Prostate gland (tissue), 2 donors: ENCODE measurements around the gene KDM4D. TPM values are rescaled to one million over a fixed set of nuclear protein-coding genes. Genes with fewer than 3 reads are reported as not detected.
"Not testable (repeated sequence)": the region's sequence is repeated elsewhere in the genome, so short reads cannot be mapped to it uniquely, and the experiment has no call there.

ENCODE experiments used
- DNase-seq: peaks from one replicate; pipeline ENCODE4 v3.0.0-alpha.2; 2019; ENCODE audit warnings: low spot score
- H3K27ac ChIP-seq, 2 donors: fragments of 200-600 bp; sonication (generic); 2 replicates each; pipeline ENCODE4 v1.5.1; 2017 to 2019
- H3K27me3 ChIP-seq: fragments of 200-600 bp; sonication (generic); replicated peaks from 2 replicates; pipeline ENCODE4 v1.5.1; 2019; ENCODE audit not compliant: insufficient read depth
- H3K36me3 ChIP-seq, 2 donors: fragments of 200-600 bp; sonication (generic); 1 replicate in 1 of 2; 2 replicates in 1 of 2; pipeline versions ENCODE4 v1.5.1 to v1.8.1; 2017 to 2019
- H3K4me1 ChIP-seq: fragments of 200-600 bp; sonication (generic); replicated peaks from 2 replicates; pipeline ENCODE4 v1.5.1; 2019
- H3K4me3 ChIP-seq, 2 donors: fragments of 200-600 bp; sonication (generic); 2 replicates each; pipeline ENCODE4 v1.5.1; 2017 to 2019
- H3K9me3 ChIP-seq: fragments of 200-600 bp; sonication (generic); 2 replicates; pipeline ENCODE4 v1.5.1; 2017
- POLR2A ChIP-seq: fragments of 450-650 bp; IDR thresholded peaks from one replicate; pipeline ENCODE4 v1.6.1; 2016; ENCODE audit warnings: antibody characterized with exemption, mild to moderate bottlenecking
- POLR2AphosphoS5 ChIP-seq: sonication (generic); formaldehyde crosslinking; IDR thresholded peaks from one replicate; pipeline ENCODE4 v1.6.1; 2017; ENCODE audit warnings: antibody characterized with exemption
- WGBS: methylation state at CpG from one replicate; pipeline ENCODE4 v1.1.5; 2018; 5-methylcytosine and 5-hydroxymethylcytosine counted together
- intact Hi-C: fragments of 100-400 bp; cut with DNase I; formaldehyde crosslinking; loops from one replicate; pipeline ENCODE4 v1.14.2; 2022
- total RNA-seq, 2 donors: library from RNA; depleted of rRNA; stranded (reverse); fragments of >200 nt; gene quantifications; one replicate each; pipeline ENCODE4 v1.1.0, GENCODE V29; 2016
- TF ChIP-seq, protein P1 (sequence below), 4 experiments: fragments of 200-600 bp in 2 of 4; fragments of 450-650 bp in 2 of 4; sonication (generic) in 2 of 4; IDR thresholded peaks; 1 replicate in 3 of 4; 2 replicates in 1 of 4; pipeline ENCODE4 v1.5.1; 2016 to 2019; ENCODE audit warnings: antibody characterized with exemption in 4 of 4, mild to moderate bottlenecking in 2 of 4, moderate library complexity in 2 of 4

Gene KDM4D
- total RNA-seq, 2 donors from 2014 or later = 2.6 to 9.9 TPM

GRCh38 chr11:95014184-95014821 lies 40.8 kb downstream of the KDM4D start:
- Histone ChIP-seq H3K27me3 (no peaks in the 10 kb centered on the region), H3K36me3 (no peaks in the 10 kb centered on the region), H3K4me1 (no peaks in the 10 kb centered on the region), H3K27ac (no peak overlapping the region), H3K4me3 (no peak overlapping the region), H3K9me3 (no peaks in the 10 kb centered on the region)
- TF ChIP-seq, protein P1, sequence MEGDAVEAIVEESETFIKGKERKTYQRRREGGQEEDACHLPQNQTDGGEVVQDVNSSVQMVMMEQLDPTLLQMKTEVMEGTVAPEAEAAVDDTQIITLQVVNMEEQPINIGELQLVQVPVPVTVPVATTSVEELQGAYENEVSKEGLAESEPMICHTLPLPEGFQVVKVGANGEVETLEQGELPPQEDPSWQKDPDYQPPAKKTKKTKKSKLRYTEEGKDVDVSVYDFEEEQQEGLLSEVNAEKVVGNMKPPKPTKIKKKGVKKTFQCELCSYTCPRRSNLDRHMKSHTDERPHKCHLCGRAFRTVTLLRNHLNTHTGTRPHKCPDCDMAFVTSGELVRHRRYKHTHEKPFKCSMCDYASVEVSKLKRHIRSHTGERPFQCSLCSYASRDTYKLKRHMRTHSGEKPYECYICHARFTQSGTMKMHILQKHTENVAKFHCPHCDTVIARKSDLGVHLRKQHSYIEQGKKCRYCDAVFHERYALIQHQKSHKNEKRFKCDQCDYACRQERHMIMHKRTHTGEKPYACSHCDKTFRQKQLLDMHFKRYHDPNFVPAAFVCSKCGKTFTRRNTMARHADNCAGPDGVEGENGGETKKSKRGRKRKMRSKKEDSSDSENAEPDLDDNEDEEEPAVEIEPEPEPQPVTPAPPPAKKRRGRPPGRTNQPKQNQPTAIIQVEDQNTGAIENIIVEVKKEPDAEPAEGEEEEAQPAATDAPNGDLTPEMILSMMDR (IDR thresholded peaks at IDR 0.05) = no peak
- TF ChIP-seq POLR2A = no peak
- TF ChIP-seq POLR2AphosphoS5 = no peak
- no peak for DNase-seq
- WGBS = 89% methylated on average over 12 of the region's 12 CpGs
- intact Hi-C loops = no loop called here

GRCh38 chr11:95016139-95016538 lies 42.6 kb downstream of the KDM4D start:
- Histone ChIP-seq H3K27ac (no peak overlapping the region), H3K27me3 (no peaks in the 10 kb centered on the region), H3K9me3 (no peaks in the 10 kb centered on the region), H3K36me3 (no peaks in the 10 kb centered on the region), H3K4me1 (no peaks in the 10 kb centered on the region), H3K4me3 (no peak overlapping the region)
- 34% methylated on average over 2 of the region's 2 CpGs for WGBS
- intact Hi-C loops = no loop called here
- DNase-seq = no peak
- TF ChIP-seq, protein P1 (IDR thresholded peaks at IDR 0.05) = no peak
- TF ChIP-seq POLR2AphosphoS5 (no peak), POLR2A (no peak)

DNA sequence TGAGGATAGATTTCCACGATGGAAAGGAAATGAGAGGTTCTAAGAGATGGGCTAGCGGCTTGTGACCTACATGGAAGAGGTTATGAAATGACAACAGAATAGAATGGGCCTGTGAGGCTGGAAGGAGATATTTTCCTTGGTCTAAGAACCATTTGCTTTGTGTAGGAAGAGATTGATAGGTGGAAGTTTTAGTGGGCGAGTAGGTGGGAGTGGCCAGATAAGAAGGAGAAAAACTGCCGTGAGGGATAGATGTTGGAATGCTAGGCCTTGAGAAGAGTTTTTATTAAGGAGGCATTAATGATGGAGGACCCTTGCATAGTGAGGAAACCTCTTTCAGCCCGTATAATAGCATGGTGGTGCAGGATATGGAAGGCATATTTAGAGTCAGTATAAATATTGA lies 48.0 kb downstream of the KDM4D start:
- H3K4me3 ChIP-seq, H3K9me3 ChIP-seq, H3K27me3 ChIP-seq, H3K4me1 ChIP-seq, H3K36me3 ChIP-seq, intact Hi-C loops, DNase-seq, H3K27ac ChIP-seq: not testable (repeated sequence)
- 95% methylated on average over 5 of the region's 5 CpGs for WGBS

DNA sequence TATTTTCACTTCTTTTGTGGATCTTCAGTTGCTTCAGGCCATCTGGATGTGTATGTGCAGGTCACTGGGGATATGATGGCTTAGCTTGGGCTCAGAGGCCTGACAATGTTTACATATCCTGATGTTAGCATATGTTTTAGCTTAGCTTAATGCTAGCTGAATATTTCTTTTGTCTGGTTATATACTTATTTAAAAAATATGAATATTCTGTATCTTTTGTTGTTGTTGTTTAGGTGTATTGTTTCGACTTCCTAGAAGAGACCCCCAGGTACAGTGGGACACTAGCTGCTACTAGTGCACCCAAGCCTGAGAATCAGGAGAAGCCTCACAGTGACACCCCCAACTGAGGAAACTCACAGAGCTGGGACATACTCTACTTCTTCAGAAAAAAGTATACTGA lies 51.4 kb downstream of the KDM4D start, which contains the start of gene KDM4E:
Gene KDM4E, plus strand, starts transcription at position 301 of the 400 bp plus-strand sequence. CDS start 300 bp downstream, outside the sequence.
- TF ChIP-seq, protein P1 (IDR thresholded peaks at IDR 0.05) = no peak
- TF ChIP-seq POLR2A = no peak
- no peak for TF ChIP-seq POLR2AphosphoS5
- WGBS = 98% methylated on average over 1 of the region's 1 CpG
- no peaks in the 10 kb centered on the region for H3K9me3 ChIP-seq
- no peak within 1 kb of the TSS for H3K4me3 ChIP-seq
- no peak within 1 kb of the TSS for H3K27ac ChIP-seq
- no peaks in the 10 kb centered on the region for H3K27me3 ChIP-seq
- no peak for DNase-seq
- intact Hi-C loops = no loop called here
- H3K36me3 ChIP-seq = no peaks in the 10 kb centered on the region
- H3K4me1 ChIP-seq = no peaks in the 10 kb centered on the region

- H3K4me1 ChIP-seq, DNase-seq, intact Hi-C loops, H3K27me3 ChIP-seq, H3K27ac ChIP-seq, H3K36me3 ChIP-seq, H3K4me3 ChIP-seq, H3K9me3 ChIP-seq: not testable (repeated sequence)
- 61% methylated on average over 6 of the region's 9 CpGs for WGBS
Measured at GRCh38 chr11:95025594-95025993, 52.1 kb downstream of the KDM4D start.

DNA sequence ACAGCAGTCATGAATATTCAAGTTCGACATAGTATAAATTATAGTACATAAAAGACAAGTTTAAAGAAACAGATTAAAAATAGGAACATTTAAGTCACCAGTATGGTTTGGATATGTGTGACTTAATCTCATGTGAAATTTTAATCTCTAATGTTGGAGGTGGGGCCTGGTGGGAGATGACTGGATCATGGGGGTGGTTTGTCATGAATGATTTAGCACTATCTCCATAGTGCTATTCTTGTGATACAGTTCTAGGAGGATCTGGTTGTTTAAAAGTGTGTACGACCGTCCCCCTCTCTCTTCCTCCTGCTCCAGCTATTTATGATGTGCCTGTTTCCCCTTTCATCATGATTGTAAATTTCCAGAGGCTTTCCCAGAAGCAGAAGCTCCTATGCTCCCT lies 54.8 kb downstream of the KDM4D start:
- TF ChIP-seq POLR2AphosphoS5 (no peak), POLR2A (no peak)
- TF ChIP-seq, protein P1 (IDR thresholded peaks at IDR 0.05) = no peak
- Histone ChIP-seq H3K9me3 (no peaks in the 10 kb centered on the region), H3K27ac (no peak overlapping the region), H3K4me3 (no peak overlapping the region), H3K27me3 (no peaks in the 10 kb centered on the region), H3K4me1 (no peaks in the 10 kb centered on the region), H3K36me3 (no peaks in the 10 kb centered on the region)
- WGBS = 65% methylated on average over 3 of the region's 3 CpGs
- DNase-seq = no peak
- intact Hi-C loops = no loop called here
